Mucosa of stomach (tissue), 1 donor: Measurements from ENCODE around the gene RNU7-1.

Experiments used
- H3K27me3 ChIP-seq: one replicate; pipeline ENCODE4 v1.7.0; 2013; ENCODE audit warnings: mild to moderate bottlenecking, low read length; ENCODE audit not compliant: control insufficient read depth, insufficient read depth
- H3K36me3 ChIP-seq: one replicate; pipeline ENCODE4 v1.7.0; 2013; ENCODE audit warnings: low read length; ENCODE audit not compliant: control insufficient read depth, insufficient read depth
- H3K4me1 ChIP-seq: one replicate; pipeline ENCODE4 v1.7.0; 2013; ENCODE audit warnings: mild to moderate bottlenecking, low read length; ENCODE audit not compliant: control insufficient read depth, insufficient read depth
- H3K4me3 ChIP-seq: one replicate; pipeline ENCODE4 v1.7.0; 2013; ENCODE audit warnings: low read length
- H3K9ac ChIP-seq: one replicate; pipeline ENCODE4 v1.7.0; 2013; ENCODE audit warnings: mild to moderate bottlenecking, low read length, moderate library complexity
- H3K9me3 ChIP-seq: one replicate; pipeline ENCODE4 v1.7.0; 2013; ENCODE audit warnings: mild to moderate bottlenecking, low read length, moderate library complexity; ENCODE audit not compliant: control insufficient read depth
- donor health status: Pancreatic carcinoma.

Gene RNU7-1

DNA sequence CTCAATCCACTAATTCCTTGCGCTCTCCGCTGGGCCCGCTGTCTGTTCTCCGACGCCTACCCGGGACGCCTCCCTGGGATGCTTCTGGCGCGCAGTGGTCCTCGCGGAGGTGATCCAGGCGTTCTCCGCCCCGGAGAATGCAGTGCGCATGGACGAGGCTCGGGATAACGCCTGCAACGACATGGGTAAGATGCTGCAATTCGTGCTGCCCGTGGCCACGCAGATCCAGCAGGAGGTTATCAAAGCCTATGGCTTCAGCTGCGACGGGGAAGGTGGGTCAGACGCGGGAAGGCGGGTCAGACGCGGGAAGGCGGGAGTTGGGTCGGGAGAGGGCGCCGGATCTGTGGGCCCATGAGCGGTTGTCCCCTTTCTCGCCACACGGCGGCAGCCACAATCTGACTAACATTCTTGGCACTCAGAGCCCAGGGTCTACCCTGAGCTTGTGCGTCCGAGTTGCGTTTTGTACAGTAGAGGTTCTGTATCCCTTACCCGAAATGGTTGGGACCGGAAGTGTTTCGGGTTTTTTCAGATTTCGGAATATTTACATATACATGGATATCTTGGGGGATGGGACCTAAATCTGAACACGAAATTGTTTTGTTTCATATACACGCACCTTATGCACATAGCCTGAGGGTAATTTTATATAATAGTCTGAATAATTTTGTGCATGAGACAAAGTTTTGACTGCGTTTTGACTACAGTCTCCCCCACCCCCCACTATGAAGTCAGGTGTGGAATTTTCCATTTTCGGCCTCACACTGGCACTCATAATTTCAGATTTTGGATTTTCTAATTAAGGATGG, 968 bp downstream of the RNU7-1 start:
- Histone ChIP-seq H3K36me3 (peaks cover 4% of the 10 kb centered on the region), H3K4me3 (peak overlapping the region; percentile 85), H3K9ac (peak overlapping the region; percentile 79), H3K9me3 (no peaks in the 10 kb centered on the region), H3K4me1 (peaks cover 33% of the 10 kb centered on the region), H3K27me3 (no peaks in the 10 kb centered on the region)

DNA sequence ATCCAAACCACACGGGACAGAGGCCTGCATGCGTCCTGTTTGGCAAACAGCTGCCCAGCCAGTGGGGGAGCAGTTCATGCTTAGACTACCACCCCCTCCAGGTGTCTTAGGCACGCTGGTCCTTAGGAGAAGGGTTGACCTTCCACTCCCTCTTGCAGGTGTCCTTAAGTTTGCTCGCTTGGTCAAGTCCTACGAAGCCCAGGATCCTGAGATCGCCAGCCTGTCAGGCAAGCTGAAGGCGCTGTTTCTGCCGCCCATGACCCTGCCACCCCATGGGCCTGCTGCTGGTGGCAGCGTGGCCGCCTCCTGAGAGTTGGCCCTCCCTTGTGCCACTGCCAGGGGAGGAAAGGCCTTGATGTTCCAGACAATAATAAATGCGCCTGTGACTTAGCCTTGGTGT, 2.0 kb downstream of the RNU7-1 start:
- peaks cover 33% of the 10 kb centered on the region for H3K4me1 ChIP-seq
- peak overlapping the region; percentile 65 for H3K9ac ChIP-seq
- H3K4me3 ChIP-seq: no peak overlapping the region

DNA sequence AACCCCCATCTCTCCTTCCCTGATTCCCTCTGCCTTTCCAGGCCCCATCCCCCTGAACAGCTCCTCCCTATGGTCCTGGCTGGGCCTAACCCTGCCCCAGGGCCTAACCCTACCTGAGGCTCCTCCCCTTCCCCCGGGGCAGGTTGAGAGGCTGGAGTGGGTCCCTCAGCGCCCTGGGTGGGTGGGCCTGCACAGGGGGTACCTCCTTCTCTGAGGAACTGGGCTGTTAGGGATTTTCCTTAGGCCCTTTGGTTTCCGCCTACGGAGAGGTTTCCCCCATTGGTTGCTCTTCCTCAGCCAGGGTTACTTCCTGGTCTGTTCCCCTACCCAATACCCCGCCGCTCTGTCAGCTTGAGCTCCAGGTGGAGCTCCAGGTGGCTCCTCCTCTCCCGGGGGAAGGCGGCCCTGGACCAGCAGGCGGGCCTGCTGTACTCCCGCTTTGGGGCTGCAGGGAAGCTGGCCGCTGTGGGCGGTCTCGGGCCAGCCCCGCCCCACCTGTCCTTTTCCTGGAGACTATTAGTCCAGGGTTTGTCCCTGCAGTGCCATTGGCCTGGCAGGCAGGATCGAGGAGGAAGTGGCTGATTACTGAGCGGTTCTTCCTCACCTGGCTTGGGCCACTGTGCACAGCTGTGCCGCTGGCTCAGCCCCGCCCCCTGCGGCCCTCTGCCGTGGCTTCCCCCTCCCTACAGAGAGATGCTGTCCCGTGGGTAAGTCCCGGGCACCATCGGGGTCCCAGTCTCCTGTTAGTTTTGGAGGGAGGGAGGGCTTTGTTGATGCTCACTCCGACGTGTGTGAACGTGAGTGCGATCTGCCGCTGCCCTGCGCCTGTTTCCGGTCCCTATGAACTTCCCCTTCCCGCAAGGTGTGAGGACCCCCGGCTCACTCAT, 2.7 kb downstream of the RNU7-1 start:
- Histone ChIP-seq H3K4me3 (peak overlapping the region; percentile 39), H3K27me3 (no peaks in the 10 kb centered on the region), H3K36me3 (peaks cover 4% of the 10 kb centered on the region), H3K4me1 (peaks cover 33% of the 10 kb centered on the region), H3K9me3 (no peaks in the 10 kb centered on the region), H3K9ac (peak overlapping the region; percentile 65)

More for the DNA sequence above, 2.0 kb downstream of the RNU7-1 start:
- H3K9me3 ChIP-seq: no peaks in the 10 kb centered on the region
- H3K36me3 ChIP-seq: peaks cover 4% of the 10 kb centered on the region
- no peaks in the 10 kb centered on the region for H3K27me3 ChIP-seq

DNA sequence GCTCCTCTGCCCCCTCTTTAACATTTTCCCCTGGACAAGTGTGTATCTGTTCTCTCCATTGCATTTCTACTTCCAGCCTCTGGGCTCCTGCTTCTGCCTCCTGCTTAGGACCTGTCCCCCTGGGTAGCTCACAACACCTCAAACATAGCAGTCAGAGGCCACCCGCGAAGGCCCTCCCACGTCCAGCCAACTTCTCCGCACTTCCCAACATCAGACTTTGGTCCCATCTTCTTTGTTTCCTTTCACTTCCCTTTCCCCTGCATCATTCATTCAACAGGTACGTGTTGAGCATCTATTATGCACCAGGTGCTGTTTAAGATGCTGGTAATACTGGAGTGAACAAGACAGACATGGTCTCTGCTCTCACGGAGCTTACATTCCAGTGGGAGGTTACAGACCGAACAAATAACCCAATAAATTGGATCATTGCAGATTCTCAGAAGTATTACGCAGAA, 3.3 kb downstream of the RNU7-1 start:
- H3K9me3 ChIP-seq: no peaks in the 10 kb centered on the region
- peaks cover 33% of the 10 kb centered on the region for H3K4me1 ChIP-seq
- H3K27me3 ChIP-seq: no peaks in the 10 kb centered on the region
- peak overlapping the region; percentile 37 for H3K9ac ChIP-seq
- peak overlapping the region; percentile 39 for H3K4me3 ChIP-seq
- no peaks in the 10 kb centered on the region for H3K36me3 ChIP-seq

DNA sequence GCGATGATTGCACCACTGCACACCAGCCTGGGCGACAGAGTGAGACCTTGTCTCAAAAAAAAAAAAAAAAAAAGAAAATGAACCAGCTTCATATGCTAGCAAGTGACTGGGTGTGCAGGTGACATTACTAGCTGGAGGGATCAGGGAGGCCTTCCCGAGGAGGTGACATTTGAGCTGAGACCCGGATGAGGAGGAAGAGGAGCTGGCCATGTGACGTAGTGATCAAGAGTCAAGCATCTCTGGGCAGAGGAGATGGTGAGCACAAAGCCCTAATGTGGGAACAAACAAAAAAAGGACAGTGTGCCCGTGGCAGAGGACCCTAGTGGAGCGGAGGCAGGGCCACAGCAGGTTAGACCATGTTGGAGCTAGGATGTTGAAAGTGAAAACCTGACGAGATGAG, 4.0 kb downstream of the RNU7-1 start:
- Histone ChIP-seq H3K27me3 (no peaks in the 10 kb centered on the region), H3K4me3 (no peak overlapping the region), H3K9me3 (no peaks in the 10 kb centered on the region), H3K4me1 (peaks cover 29% of the 10 kb centered on the region), H3K36me3 (no peaks in the 10 kb centered on the region), H3K9ac (no peak overlapping the region)

DNA sequence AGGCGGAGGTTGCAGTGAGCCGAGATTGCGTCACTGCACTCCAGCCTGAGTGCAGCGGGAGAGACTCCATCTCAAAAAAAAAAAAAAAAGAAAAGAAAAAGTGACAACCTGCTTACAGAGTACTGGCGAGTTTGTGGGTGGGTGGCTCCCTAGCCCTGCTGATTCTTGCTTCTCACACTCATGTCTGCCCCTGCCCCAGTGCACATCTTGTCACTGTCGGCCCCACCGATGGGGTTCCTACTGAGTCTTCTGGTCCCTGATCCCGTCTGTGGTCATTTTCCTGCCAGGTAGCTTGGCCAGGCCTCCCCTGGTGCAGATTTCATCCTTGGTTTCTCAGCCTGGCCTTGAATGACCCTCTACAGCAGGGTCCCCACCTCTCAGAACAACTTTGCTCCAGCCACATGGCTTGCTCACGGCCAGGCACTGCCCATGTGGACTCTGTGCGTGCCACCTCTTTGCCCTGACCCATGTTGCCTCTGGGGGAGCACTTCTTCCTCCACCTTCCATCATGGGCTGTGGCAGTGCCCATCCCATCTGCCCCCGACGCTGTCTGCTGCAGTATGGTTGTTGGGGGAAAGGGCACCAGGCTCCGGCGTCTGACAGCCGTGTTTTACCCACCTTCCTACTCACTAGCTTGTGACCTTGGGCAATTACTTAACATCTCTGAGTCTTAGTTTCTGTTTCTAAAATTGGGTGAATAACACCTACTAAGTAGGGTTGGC, 5.4 kb downstream of the RNU7-1 start:
- no peak overlapping the region for H3K9ac ChIP-seq
- no peak overlapping the region for H3K4me3 ChIP-seq
- no peaks in the 10 kb centered on the region for H3K27me3 ChIP-seq
- H3K4me1 ChIP-seq: peaks cover 19% of the 10 kb centered on the region
- no peaks in the 10 kb centered on the region for H3K9me3 ChIP-seq
- no peaks in the 10 kb centered on the region for H3K36me3 ChIP-seq

DNA sequence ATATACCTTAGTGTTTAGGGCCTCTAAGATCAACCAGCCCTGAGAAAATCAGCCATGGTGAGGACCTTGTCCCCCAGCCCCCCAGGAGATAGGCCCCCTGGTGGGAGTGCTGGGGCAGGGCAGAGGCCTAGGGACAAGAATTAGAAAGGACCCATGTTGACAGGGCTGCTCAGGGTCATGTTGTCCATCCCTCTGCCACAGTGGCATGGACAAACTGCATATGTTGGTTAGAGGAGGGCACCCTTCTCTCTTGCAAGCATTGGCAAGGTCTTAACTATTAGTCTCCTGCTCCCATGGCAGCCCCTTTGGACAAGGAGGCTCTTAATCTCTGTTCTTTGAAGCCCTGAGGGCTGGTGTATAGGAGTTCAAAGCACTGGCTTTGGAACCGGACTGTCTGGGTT, 6.8 kb downstream of the RNU7-1 start:
- Histone ChIP-seq H3K36me3 (no peaks in the 10 kb centered on the region), H3K4me3 (no peak overlapping the region), H3K4me1 (peaks cover 14% of the 10 kb centered on the region), H3K27me3 (no peaks in the 10 kb centered on the region), H3K9me3 (no peaks in the 10 kb centered on the region), H3K9ac (no peak overlapping the region)

DNA sequence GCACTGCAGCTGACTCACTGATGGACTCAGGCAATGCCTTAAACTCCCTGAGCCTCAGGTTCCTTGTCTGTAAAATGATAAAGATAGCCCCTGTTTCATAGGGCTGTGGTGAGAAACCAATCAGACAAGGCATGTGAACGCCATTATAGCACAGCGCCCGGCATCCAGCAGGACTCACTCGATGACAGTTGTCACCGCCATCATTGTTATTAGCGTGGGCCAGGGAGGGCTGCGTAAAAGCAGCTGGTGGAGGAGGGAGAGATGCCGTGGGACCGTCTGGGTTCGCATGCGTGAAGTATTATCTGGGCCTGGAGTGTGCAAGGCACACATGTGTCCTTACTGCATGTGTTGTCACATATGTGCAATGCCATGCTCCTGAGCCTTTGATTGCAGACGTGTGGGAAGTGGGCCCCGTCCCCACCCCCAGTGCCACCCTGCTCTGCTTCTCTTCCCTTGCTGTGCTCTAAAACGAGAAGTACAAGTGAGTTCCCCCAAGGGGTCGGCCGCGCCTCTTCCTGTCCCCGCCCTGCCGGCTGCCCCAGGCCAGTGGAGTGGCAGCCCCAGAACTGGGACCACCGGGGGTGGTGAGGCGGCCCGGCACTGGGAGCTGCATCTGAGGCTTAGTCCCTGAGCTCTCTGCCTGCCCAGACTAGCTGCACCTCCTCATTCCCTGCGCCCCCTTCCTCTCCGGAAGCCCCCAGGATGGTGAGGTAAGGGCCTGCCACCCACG, 7.4 kb downstream of the RNU7-1 start, which contains the start of gene PTPN6:
PTPN6 (plus strand) TSS at position 546 of the 730 bp plus-strand sequence; CDS start at position 703, 157 bp downstream.
- peaks cover 8% of the 10 kb centered on the region for H3K4me1 ChIP-seq
- H3K4me3 ChIP-seq: no peak within 1 kb of the TSS
- peaks cover under 1% of the 10 kb centered on the region for H3K36me3 ChIP-seq
- H3K9me3 ChIP-seq: no peaks in the 10 kb centered on the region
- peak within 1 kb of the TSS; percentile 53 for H3K9ac ChIP-seq
- no peaks in the 10 kb centered on the region for H3K27me3 ChIP-seq

DNA sequence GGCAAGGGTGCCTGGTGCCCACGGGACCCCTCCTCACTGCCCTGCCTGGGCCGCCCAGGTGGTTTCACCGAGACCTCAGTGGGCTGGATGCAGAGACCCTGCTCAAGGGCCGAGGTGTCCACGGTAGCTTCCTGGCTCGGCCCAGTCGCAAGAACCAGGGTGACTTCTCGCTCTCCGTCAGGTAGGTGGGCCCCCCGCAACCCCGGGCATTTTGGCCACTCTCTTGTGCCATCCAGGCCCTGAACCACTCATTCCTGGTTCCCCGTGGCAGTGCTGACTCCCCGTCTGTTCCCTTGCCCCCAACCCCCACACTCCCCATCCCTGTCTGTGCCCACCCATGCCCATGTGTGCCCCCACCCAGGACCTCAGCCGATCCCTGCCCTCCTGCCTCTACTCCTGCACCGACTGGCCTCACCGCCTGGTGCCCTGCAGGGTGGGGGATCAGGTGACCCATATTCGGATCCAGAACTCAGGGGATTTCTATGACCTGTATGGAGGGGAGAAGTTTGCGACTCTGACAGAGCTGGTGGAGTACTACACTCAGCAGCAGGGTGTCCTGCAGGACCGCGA, 8.0 kb downstream of the RNU7-1 start:
- peaks cover 6% of the 10 kb centered on the region for H3K4me1 ChIP-seq
- H3K9ac ChIP-seq: peak overlapping the region; percentile 53
- H3K9me3 ChIP-seq: no peaks in the 10 kb centered on the region
- no peaks in the 10 kb centered on the region for H3K27me3 ChIP-seq
- peaks cover 5% of the 10 kb centered on the region for H3K36me3 ChIP-seq
- no peak overlapping the region for H3K4me3 ChIP-seq

DNA sequence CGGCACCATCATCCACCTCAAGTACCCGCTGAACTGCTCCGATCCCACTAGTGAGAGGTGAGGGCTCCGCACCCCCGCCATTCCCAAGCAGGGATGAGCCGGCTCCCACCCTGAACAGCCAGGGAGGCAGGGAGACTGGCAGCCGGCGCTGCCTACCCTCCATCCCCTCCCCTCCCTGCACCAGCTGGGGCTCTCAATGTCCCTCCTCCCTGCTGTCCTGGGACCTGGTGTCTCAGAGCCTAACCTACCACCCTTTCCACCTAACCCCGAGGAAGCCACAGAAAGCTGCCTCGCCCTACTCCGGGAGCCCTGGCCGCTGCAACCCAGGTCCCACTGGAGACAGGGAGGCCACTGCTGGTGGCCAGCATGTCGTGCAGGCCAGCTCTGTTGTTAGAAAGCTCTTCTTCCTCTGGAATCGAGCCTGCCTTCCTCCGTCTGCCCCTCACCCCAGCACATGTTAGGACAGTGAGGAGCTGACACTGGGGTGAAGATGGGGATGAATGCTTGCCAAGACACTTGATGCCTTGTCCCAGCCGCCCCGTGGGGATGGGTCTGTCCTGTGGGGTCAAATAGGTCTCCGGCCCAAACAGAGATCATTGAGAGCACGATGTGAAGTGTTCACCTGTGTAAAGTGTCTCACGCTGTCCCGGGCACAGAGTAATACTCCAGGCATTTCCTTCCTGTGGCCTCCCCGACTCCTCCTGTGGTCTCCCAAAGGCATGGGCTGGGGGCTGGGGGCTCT, 8.7 kb downstream of the RNU7-1 start:
- no peaks in the 10 kb centered on the region for H3K9me3 ChIP-seq
- peak overlapping the region; percentile 19 for H3K4me3 ChIP-seq
- H3K4me1 ChIP-seq: peaks cover 1% of the 10 kb centered on the region
- peak overlapping the region; percentile 53 for H3K9ac ChIP-seq
- H3K27me3 ChIP-seq: no peaks in the 10 kb centered on the region
- peaks cover 5% of the 10 kb centered on the region for H3K36me3 ChIP-seq
